DMS 273 treated with DMSO at 0.1 percent for 48 hours (cell line): ENCODE data around the gene GRM2.
A peak's percentile ranks its signal among the peaks of the same experiment; 100 is the strongest.

Experiments
- DNase-seq: peaks from one replicate; lab custom pipeline; 2025; lab: John Stamatoyannopoulos, UW

GRM2 gene

DNA sequence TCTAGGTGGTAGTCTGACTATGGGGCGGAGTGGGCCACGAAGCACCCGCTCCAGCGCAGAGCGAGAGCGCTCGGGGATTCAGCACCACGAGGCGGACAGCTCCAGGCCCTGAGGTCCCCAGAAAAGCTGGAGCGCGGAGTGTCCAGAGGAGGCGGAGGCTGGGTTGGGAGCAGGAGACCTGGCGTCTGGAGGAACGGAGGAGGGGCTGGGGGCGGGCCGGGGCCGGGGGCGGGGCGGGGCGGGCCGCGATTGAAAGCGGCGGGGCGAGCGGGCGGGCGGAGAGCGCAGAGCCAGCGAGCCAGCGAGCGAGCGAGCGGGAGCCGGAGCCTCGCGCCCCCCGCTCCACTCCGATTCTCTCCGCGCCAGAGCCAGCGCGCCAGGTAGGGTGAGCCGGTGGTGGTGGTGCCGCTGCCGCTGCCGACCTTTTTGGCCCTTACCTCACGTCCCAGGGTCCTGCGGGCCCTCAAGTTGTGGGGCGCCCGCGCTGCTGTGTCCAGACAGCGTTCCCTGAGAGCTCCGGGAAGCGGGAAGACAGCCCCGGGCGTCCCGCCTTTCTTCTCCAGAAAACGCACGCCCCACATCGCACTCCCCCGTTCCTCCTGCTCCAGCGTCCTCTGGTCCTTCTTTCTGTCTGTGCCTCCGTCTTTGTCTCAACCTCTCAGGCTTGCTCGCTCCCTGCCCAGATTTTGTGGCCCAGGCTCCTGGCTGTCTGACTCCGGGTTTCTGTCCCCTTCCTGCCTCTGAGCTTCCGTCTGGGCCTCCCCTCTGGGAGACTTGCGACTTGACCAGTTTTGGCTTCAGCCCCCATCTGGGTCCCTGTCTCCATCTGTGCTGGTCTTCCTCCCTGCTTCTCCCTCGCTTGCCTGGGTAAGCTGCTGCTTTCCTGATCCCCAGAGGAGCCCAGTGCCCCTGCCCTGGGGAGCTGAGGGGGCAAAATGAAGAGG, at the start of gene GRM2:
GRM2 (plus strand) TSS at position 281 of the 944 bp plus-strand sequence. CDS start 1,916 bp downstream, outside the sequence.
- peak; percentile 41 for DNase-seq

GRCh38 chr3:51657234-51657633, 49.6 kb upstream of the GRM2 start:
- DNase-seq: no peak

GRCh38 chr3:51659942-51660341, 46.9 kb upstream of the GRM2 start:
- no peak for DNase-seq

DNA sequence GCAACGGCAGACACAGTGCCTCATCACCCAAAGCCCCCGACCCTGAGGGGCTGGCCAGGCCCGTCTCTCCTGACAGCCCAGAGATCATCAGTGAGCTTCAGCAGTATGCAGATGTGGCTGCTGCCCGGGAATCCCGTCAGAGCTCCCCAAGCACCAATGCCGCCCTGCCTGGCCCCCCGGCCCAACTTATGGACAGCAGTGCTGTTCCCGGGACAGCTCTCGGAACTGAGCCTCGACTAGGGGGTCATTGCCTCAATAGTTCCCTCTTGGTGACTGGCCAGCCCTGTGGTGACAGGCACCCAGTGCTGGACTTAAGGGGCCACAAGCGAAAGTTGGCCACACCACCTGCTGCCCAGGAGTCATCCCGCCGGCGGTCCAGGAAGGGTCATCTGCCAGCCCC, 44.4 kb upstream of the GRM2 start:
- DNase-seq: no peak

GRCh38 chr3:51668756-51669155, 38.1 kb upstream of the GRM2 start:
- DNase-seq: no peak

DNA sequence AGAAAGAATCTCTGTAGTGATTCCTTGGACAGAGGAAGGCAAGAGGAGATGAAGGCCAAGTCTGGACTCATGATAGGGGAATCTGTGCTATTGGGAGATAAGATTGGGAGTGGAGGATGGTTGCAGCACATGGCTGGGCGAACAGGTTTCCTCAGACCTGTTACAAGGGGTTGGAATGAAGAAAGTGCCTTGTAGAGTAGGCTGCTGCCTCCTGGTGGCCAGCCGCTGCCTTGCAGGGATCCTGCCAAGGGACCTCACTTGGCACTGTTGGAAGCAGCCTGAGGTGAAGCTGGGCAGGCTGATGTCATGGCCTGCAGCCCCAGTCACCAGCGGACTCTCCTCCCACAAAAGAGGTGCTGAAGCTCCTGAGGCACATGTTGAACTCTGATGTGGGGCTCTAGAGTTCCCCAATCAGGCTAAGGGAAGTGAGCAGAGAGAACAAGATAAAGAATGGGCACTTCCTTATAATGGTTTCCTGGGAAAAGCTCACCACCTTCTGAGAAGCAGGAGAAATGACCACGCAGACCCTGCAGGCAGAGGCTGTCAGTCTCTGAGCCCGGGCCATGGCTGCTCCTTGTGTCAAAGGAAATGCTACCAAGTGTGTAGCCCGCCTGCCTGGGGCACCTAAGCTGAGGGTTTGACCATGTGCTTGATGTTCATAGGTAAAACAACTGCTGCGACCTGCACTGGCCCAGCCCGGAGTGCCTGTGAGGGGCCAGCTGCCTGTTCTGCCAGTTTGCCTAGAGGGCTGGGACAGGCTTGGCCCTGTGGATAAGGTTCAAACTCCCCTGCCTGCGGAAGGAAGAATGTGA, 37.4 kb upstream of the GRM2 start:
- DNase-seq: peak; percentile 11

- no peak for DNase-seq
Measured at GRCh38 chr3:51670053-51670822, 36.6 kb upstream of the GRM2 start.

DNA sequence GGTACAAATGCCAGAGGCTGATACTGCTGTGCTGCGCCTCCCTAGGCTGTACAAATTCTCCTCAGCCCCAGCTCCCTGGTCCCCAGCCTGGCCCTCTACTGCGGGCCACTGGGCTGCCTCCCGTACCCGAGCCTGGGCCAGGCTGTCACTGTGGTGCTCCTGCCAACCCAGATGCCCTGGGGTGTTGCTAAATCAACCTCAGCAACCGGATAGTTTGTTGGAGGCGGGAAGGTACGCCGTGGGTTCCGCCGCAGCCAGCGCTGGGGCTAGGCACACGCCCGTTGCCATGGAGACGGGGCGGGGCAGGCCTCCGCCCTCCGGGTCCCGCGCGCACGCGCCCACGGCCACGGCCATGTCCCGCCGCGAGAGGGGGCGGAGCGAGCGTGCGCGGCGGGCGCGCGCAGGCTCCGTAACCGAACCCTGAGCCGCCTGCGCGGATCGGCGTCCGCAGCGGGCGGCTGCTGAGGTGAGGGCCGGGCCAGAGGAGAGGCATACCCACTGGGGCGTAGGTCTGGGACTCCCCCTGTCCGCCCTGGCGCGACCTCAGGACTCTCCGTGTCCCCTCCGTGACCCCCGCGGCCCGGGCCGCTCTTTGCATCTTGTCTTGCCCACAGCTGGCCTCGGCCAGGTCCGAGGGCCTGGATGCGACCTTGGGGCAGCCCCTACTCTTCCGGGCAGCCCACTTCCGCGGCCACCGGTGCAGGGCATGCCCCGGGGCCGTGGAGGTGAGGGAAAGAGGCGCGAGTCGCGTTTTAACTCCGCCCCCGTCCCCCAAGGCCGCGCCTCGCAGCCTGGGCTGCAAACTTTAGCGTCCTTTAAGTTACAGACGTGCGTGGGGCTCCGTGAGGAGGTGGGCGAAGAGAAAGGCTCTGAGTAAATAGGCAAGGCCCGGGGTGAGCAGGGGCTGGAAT, 35.8 kb upstream of the GRM2 start, which contains the start of gene TEX264:
TEX264 (plus strand) TSS at position 430 of the 911 bp plus-strand sequence. CDS start 3,053 bp downstream, outside the sequence.
- DNase-seq: peak; percentile 57

- peak; percentile 23 for DNase-seq
Measured at GRCh38 chr3:51671734-51672475, 35.0 kb upstream of the GRM2 start.

DNA sequence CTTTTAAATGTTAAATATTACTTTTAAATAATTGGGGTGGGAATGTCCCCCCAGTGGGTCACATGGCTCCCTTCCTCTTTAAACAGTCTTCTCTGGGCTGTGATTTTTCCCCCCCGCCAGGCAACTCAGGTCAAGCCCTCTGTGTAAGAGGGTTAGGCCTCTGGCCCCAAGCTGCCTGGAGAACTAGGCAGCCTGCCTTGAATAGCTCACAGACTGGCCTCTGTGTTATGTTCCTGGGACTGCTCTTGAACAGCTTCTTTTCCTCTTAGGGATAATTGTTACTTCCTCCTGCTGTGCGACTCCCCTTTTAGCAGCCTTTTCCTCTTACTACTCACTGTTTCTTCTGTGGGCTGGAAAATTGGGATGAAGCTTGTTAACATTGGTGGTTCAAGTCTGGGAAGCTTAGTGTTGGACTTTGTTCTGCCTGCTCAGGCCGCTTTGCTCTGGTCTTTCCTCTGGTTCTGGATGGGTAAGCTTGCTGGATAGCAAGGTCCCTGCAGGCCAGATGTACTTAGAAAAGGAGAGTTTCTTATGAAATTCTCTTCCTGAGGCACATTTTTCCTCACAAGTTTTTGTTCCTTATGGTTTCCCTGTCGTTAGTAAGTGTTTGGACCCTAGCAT, 33.6 kb upstream of the GRM2 start:
- DNase-seq: no peak

GRCh38 chr3:51673802-51674654, 32.8 kb upstream of the GRM2 start:
- no peak for DNase-seq

GRCh38 chr3:51675201-51675611, 31.7 kb upstream of the GRM2 start:
- DNase-seq: no peak

- DNase-seq: no peak
Measured at GRCh38 chr3:51676102-51676640, 30.7 kb upstream of the GRM2 start.

- no peak for DNase-seq
Measured at GRCh38 chr3:51677358-51677757, 29.5 kb upstream of the GRM2 start.

DNA sequence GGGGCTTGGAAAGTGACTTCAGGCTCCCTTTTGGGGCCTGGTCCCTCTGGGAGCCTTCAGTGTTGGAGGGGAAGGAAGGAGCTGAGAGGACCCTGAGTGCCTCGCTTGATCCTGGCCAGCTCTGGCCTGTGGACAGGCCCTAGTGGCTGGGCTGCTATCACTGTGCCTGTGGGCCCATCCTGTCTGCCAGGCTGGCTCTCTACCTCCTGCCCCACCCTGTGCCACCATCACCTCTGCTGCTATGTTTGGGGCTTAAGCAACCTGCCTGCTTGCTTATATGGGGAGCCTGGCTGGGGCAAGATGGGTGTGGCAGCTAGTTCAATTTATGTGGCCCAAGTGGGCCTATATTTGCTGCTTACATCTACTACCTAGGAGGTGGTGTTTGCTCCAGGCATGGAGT, 28.7 kb upstream of the GRM2 start:
- no peak for DNase-seq

DNA sequence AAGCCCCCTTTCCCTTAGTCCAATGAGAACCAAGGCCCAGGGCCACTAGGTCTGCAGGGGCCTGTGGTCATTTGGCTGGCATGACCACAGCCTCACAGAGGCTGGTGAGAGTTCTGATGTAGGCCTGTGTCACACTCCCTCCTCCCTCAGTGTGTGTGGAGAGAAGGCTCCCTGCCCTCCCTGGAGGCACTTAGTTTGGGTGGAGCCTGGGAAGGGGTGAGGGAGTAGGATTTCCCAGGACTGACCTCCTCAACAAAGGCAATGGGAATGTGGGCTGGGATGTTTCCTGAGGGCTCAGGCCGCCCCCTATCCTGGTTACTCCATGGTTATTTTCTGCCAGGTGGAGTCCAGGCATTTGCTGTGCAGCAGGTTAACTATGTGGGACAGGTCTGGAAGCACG, 28.2 kb upstream of the GRM2 start:
- no peak for DNase-seq

GRCh38 chr3:51679318-51679717, 27.6 kb upstream of the GRM2 start:
- DNase-seq: no peak

DNA sequence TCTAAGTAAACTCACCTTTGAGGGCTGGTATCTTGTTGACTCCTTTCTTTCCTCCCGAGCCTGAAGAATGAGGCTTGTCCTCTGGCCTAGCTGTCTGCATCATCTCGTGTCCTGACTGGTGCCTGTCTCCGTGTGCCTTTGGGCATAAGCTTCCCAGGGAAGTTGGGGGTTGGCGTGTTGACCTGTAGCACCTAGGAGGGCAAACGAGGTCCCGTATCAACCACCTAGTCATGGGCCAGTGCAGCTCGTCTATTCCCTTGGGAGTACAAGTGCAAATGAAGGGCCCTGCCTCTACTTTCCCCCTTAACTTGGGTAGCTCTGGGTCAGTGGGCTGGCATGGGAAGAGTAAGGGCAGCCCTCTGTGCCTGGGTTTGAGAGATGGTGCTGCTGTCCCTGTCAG, 27.1 kb upstream of the GRM2 start:
- no peak for DNase-seq
